H9 (cell line): Measurements from ENCODE around the gene KCNH2. TPM values are rescaled to one million over a fixed set of nuclear protein-coding genes. Genes with fewer than 3 reads are reported as not detected.

Experiments
- DNase-seq: peaks from one replicate; pipeline ENCODE4 v3.0.0-alpha.2; 2017
- H2AFZ ChIP-seq: one replicate; pipeline ENCODE4 v1.6.1; 2013; ENCODE audit warnings: mild to moderate bottlenecking, low read length, control low read depth, moderate library complexity
- H2AK5ac ChIP-seq: 2 replicates; pipeline ENCODE4 v1.6.1; 2013; ENCODE audit warnings: low read length, control low read depth, mixed read lengths; ENCODE audit not compliant: insufficient read length
- H2BK120ac ChIP-seq: one replicate; pipeline ENCODE4 v1.6.1; 2013; ENCODE audit warnings: low read depth, mild to moderate bottlenecking, low read length, control low read depth, inconsistent platforms; ENCODE audit not compliant: poor library complexity, severe bottlenecking
- H2BK12ac ChIP-seq: 2 replicates; pipeline ENCODE4 v1.6.1; 2013; ENCODE audit warnings: low read length, control low read depth, mixed read lengths, low read depth; ENCODE audit not compliant: insufficient read length
- H2BK15ac ChIP-seq: 2 replicates; pipeline ENCODE4 v1.6.1; 2013; ENCODE audit warnings: low read depth, low read length, control low read depth
- H2BK20ac ChIP-seq: one replicate; pipeline ENCODE4 v1.6.1; 2013; ENCODE audit warnings: low read depth, mild to moderate bottlenecking, low read length, control low read depth, inconsistent platforms; ENCODE audit not compliant: poor library complexity, severe bottlenecking
- H2BK5ac ChIP-seq: 2 replicates; pipeline ENCODE4 v1.6.1; 2013; ENCODE audit warnings: low read length, control low read depth, mixed read lengths; ENCODE audit not compliant: insufficient read length
- H3K14ac ChIP-seq: 2 replicates; pipeline ENCODE4 v1.6.1; 2013; ENCODE audit warnings: low read length, control low read depth; ENCODE audit not compliant: insufficient read depth
- H3K18ac ChIP-seq: 2 replicates; pipeline ENCODE4 v1.6.1; 2013; ENCODE audit warnings: low read depth, mild to moderate bottlenecking, mixed read lengths, low read length, control low read depth; ENCODE audit not compliant: insufficient read length
- H3K23ac ChIP-seq: 2 replicates; pipeline ENCODE4 v1.6.1; 2013; ENCODE audit warnings: low read length, control low read depth, mixed read lengths, low read depth; ENCODE audit not compliant: insufficient read length
- H3K23me2 ChIP-seq: 2 replicates; pipeline ENCODE4 v1.6.1; 2013; ENCODE audit warnings: low read depth, mild to moderate bottlenecking, mixed read lengths, low read length, control low read depth; ENCODE audit not compliant: insufficient read length, poor library complexity, severe bottlenecking
- H3K27ac ChIP-seq: 2 replicates; pipeline ENCODE4 v1.5.1; 2013; ENCODE audit warnings: low read length, control low read depth, mixed read lengths, low read depth; ENCODE audit not compliant: insufficient read length
- H3K27me3 ChIP-seq: 2 replicates; pipeline ENCODE4 v1.6.1; 2013; ENCODE audit warnings: low read length, control low read depth, inconsistent platforms; ENCODE audit not compliant: insufficient read depth
- H3K4ac ChIP-seq: 2 replicates; pipeline ENCODE4 v1.6.1; 2013; ENCODE audit warnings: low read depth, mild to moderate bottlenecking, control low read depth, inconsistent platforms, low read length, moderate library complexity
- H3K4me1 ChIP-seq: 2 replicates; pipeline ENCODE4 v1.6.1; 2013; ENCODE audit warnings: low read length, control low read depth, inconsistent platforms; ENCODE audit not compliant: insufficient read depth
- H3K4me2 ChIP-seq: 2 replicates; pipeline ENCODE4 v1.6.1; 2013; ENCODE audit warnings: low read length, control low read depth, mixed read lengths; ENCODE audit not compliant: insufficient read length, insufficient read depth
- H3K56ac ChIP-seq: 2 replicates; pipeline ENCODE4 v1.6.1; 2013; ENCODE audit warnings: low read depth, mild to moderate bottlenecking, mixed read lengths, low read length, control low read depth; ENCODE audit not compliant: insufficient read length
- H3K79me1 ChIP-seq: 2 replicates; pipeline ENCODE4 v1.6.1; 2013; ENCODE audit warnings: low read depth, mild to moderate bottlenecking, moderate library complexity, low read length, control low read depth, inconsistent platforms; ENCODE audit not compliant: insufficient read depth, poor library complexity, severe bottlenecking
- H3K79me2 ChIP-seq: 2 replicates; pipeline ENCODE4 v1.6.1; 2013; ENCODE audit warnings: low read length, control low read depth, inconsistent platforms; ENCODE audit not compliant: insufficient read depth
- H3K9ac ChIP-seq: 2 replicates; pipeline ENCODE4 v1.6.1; 2013; ENCODE audit warnings: low read length, control low read depth, mixed read lengths; ENCODE audit not compliant: insufficient read length; ENCODE audit errors: extremely low read depth
- H3K9me3 ChIP-seq: one replicate; pipeline ENCODE4 v1.6.1; 2013; ENCODE audit warnings: low read depth, low read length, inconsistent platforms; ENCODE audit not compliant: control insufficient read depth
- H3T11ph ChIP-seq: one replicate; pipeline ENCODE4 v1.6.1; 2013; ENCODE audit warnings: mild to moderate bottlenecking, low read length, control low read depth, inconsistent platforms
- H4K20me1 ChIP-seq: one replicate; pipeline ENCODE4 v1.6.1; 2013; ENCODE audit not compliant: control insufficient read depth, insufficient read length, insufficient read depth
- H4K5ac ChIP-seq: 2 replicates; pipeline ENCODE4 v1.6.1; 2013; ENCODE audit warnings: low read depth, mild to moderate bottlenecking, mixed read lengths, low read length, control low read depth; ENCODE audit not compliant: insufficient read length
- H4K8ac ChIP-seq: replicated peaks from 2 replicates; pipeline ENCODE4 v1.6.1; 2013; ENCODE audit warnings: low read length, control low read depth, mixed read lengths, low read depth; ENCODE audit not compliant: insufficient read length
- H4K91ac ChIP-seq: 2 replicates; pipeline ENCODE4 v1.6.1; 2013; ENCODE audit warnings: low read depth, mild to moderate bottlenecking, moderate library complexity, mixed read lengths, low read length, control low read depth; ENCODE audit not compliant: insufficient read length
- H3K27ac Mint-ChIP-seq, 3 experiments: 2 replicates in 2 of 3; 3 replicates in 1 of 3; pipeline ENCODE4 v1.8.0; 2020 to 2021; ENCODE audit warnings: mixed read lengths in 3 of 3, mild to moderate bottlenecking in 1 of 3, moderate library complexity in 1 of 3
- H3K27me3 Mint-ChIP-seq: 2 replicates; pipeline ENCODE4 v1.8.0; 2021; ENCODE audit warnings: low read depth, mild to moderate bottlenecking, moderate library complexity, mixed read lengths
- H3K36me3 Mint-ChIP-seq, 3 experiments: 2 replicates in 2 of 3; 3 replicates in 1 of 3; pipeline ENCODE4 v1.8.0; 2020 to 2021; ENCODE audit warnings: low read depth in 3 of 3, mixed read lengths in 3 of 3; ENCODE audit not compliant: insufficient read depth in 1 of 3
- H3K4me1 Mint-ChIP-seq, 2 experiments: 2 replicates each; pipeline ENCODE4 v1.8.0; 2020; ENCODE audit warnings: mixed read lengths in 2 of 2
- H3K4me3 Mint-ChIP-seq, 2 experiments: 2 replicates in 1 of 2; 3 replicates in 1 of 2; pipeline ENCODE4 v1.8.0; 2020 to 2021; ENCODE audit warnings: mild to moderate bottlenecking in 2 of 2, mixed read lengths in 2 of 2, moderate library complexity in 1 of 2
- H3K9me3 Mint-ChIP-seq, 2 experiments: 2 replicates in 1 of 2; 3 replicates in 1 of 2; pipeline ENCODE4 v1.8.0; 2020; ENCODE audit warnings: mild to moderate bottlenecking in 2 of 2, mixed read lengths in 2 of 2, moderate library complexity in 1 of 2
- CTCF ChIP-seq: fragments of 200-600 bp; sonication (generic); conservative IDR thresholded peaks from 3 replicates; pipeline ENCODE4 v1.8.0; 2021; ENCODE audit warnings: antibody characterized with exemption, mild to moderate bottlenecking
- WGBS: extraction: QIAGEN DNeasy Blood & Tissue Kit; methylation state at CpG from one replicate; pipeline ENCODE4 v1.1.7; 2013; ENCODE audit warnings: missing lambda C conversion rate, low lambda C conversion rate, mixed read lengths; ENCODE audit not compliant: insufficient read length; ENCODE audit errors: extremely low coverage; 5-methylcytosine and 5-hydroxymethylcytosine counted together
- total RNA-seq: library from RNA; stranded (reverse); gene quantifications from 2 replicates; pipeline ENCODE4 v1.2.1, GENCODE V29; 2021

The KCNH2 gene
- total RNA-seq, 1 experiment from 2014 or later: 4.5 TPM

DNA sequence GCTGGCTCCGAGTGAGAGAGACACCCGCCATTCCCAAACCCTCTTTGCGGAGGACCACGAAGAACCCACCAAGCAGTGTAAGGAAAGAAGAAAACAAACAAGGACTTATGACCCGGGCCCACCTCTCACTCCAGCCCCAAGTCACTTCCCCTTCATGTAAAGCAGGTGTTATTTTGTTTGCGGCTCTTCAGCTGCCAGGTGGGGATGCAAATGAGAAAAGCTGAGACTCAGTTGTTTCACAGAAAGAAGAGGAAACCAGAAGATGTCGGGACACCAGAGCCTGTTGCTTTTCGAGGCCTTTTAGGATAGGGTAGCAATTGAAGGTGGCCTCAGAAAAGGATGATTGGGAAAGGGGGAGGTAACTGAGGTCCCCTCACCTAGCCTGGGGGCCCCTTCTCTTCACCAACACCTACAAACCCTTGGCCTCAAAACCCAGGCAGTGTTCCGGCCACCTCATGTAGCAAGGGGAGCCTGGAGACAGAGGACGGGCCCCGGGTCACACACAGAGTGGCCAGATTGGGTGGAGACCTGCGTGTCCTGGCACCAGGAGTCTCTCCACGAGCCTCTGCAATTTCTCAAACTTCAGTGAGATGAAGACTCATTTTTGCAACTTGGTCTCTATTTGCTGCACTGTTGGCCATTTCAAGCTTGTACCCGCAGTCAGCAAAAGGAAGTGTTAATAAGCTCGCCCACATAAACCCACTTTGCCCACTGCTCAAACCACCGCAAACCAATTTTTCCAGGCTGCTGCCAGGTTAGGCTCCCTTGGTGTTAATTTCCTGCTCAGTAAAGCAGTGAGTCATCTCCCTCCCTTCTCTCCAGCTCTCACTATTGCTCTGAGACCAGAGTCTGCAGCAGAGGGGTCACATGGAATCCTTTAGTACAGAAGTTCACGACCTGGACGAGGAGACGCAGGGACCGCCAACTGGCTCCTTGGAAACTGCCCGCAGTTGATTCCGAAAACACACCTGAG, 80.3 kb downstream of the KCNH2 start:
- Histone ChIP-seq H3K27ac (no peak overlapping the region), H4K20me1 (no peaks in the 10 kb centered on the region), H4K5ac (no peak overlapping the region), H2BK15ac (no peak overlapping the region), H3K4ac (no peak overlapping the region), H3K4me2 (no peak overlapping the region), H3K23me2 (peaks cover 2% of the 10 kb centered on the region), H3K79me2 (no peaks in the 10 kb centered on the region), H3T11ph (no peak overlapping the region), H2AFZ (no peak overlapping the region), H3K14ac (0 out of 2 replicates have a peak overlapping the region, but pooled peaks have one; percentile 25), H4K8ac (no peak overlapping the region), H3K79me1 (no peaks in the 10 kb centered on the region), H4K91ac (no peak overlapping the region), H3K56ac (no peak overlapping the region), H3K18ac (no peak overlapping the region), H2AK5ac (no peak overlapping the region), H2BK120ac (no peak overlapping the region), H2BK20ac (no peak overlapping the region), H3K9ac (no peak overlapping the region), H3K4me1 (peaks cover 4% of the 10 kb centered on the region; the same call in 1 of the 2 replicates), H3K27me3 (no peaks in the 10 kb centered on the region; the same call in 1 of the 2 replicates), H3K23ac (no peak overlapping the region), H2BK12ac (no peak overlapping the region), H3K9me3 (no peaks in the 10 kb centered on the region), H2BK5ac (no peak overlapping the region)
- Mint-ChIP-seq H3K4me1 (peaks cover 20 to 34% of the 10 kb centered on the region in 2 experiments), H3K4me3 (no peak overlapping the region; a peak in 1 of 5 replicates), H3K27ac (no peak overlapping the region; a peak in 1 of 7 replicates), H3K27me3 (peaks cover 85% of the 10 kb centered on the region), H3K9me3 (peaks cover 7 to 14% of the 10 kb centered on the region in 2 experiments), H3K36me3 (no peaks in the 10 kb centered on the region)
- no peak for DNase-seq
- no peak for TF ChIP-seq CTCF
- WGBS: no CpG with 5 or more reads among the region's 22 CpGs
